Fibroblast of skin of right biceps (primary cell): ENCODE results near the gene RNF220.
"Not testable (repeated sequence)": the region's sequence is repeated elsewhere in the genome, so short reads cannot be mapped to it uniquely, and the experiment has no call there.

Experiments used
- DNase-seq: peaks from one replicate; pipeline ENCODE4 v3.0.0-alpha.2; 2013

The RNF220 gene

DNA sequence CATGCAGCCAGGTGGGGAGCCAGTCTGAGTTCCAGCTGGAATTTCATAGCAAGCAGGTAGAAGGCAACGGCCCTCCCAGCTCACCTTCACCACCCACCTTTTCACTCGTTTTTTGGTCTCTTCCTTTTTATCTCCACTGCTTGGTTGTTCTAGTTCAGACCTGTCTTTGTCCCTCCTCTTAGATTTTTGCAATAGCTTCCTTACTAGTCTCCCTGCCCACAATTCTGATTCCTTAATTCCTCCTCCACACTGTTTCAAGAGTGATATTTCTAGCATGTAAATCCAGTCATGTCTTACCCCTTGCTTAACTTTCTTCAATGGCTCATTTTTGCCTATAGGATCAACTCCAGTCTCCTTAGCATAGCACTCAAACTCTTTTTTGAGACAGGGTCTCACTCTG, 149.7 kb downstream of the RNF220 start:
- DNase-seq: no peak

GRCh38 chr1:44557778-44558177, 152.7 kb downstream of the RNF220 start:
- peak; percentile 42 for DNase-seq

DNA sequence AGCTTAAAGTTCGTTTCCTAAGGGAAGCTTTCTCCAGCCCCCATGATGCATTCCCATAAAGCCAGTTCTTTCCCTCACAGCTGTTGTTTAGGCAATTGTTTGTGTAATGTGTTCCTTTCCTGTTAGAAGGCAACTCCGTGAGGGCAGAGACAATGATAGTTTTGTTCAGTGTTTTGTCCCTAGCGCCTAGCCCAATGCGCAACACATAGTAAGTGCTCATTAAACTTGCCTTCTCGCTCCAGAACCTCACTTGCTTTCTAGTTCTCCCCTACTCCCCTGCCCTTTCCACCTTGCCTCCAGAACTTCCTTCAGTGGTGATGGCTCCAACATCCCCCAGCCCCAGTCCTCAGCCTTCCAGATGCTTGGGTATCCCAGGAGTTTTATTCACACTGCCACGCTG, 153.8 kb downstream of the RNF220 start:
- no peak for DNase-seq

- DNase-seq: peak; percentile 22
Observed at GRCh38 chr1:44559330-44559729, 154.3 kb downstream of the RNF220 start.

GRCh38 chr1:44559913-44560312, 154.9 kb downstream of the RNF220 start:
- DNase-seq: no peak

GRCh38 chr1:44560696-44561095, 155.6 kb downstream of the RNF220 start:
- DNase-seq: not testable (repeated sequence)

GRCh38 chr1:44565259-44565750, 160.2 kb downstream of the RNF220 start:
- no peak for DNase-seq

DNA sequence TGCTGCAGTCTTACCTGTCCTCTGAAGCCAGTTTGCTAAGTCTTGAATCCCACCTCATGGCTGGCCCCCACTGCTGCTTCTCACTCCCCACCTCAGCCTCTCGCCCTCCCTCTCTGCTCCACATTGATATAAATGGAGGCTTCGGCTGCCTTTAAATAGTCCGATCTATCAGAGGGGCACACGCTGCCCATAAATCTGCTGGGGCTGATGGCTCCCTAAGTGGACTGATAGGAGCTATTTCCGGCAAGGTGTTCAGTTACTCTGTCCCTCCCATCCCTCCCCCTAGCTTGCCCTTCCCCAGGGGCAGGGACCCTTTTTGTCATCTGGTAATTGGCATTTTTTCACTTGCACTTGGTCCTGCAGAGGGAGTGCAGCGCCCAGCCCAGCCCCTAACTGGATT, 160.8 kb downstream of the RNF220 start:
- no peak for DNase-seq

GRCh38 chr1:44566281-44567046, 161.4 kb downstream of the RNF220 start:
- DNase-seq: no peak

GRCh38 chr1:44568128-44568900, 163.3 kb downstream of the RNF220 start:
- DNase-seq: no peak

DNA sequence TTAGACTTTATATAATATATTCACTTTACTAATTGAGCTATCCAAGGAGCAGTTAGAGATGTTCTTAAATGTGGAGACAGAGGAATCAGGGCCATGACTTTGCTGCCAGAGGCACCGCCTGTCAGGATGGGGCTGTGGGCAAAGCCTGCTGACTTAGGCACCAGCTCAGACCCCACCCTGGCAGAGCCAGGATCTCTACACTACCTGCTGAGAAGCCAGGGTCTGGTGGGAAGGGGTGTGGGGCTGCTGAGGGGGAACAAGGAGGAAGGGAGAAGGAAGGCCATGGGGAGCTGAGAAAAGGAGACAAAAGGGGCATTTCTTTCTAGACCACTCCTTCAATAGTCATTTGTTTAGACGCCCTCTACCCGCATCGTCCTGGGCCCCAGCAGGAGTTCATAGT, 164.4 kb downstream of the RNF220 start:
- no peak for DNase-seq

- no peak for DNase-seq
Observed at GRCh38 chr1:44571712-44572571, 166.9 kb downstream of the RNF220 start.

DNA sequence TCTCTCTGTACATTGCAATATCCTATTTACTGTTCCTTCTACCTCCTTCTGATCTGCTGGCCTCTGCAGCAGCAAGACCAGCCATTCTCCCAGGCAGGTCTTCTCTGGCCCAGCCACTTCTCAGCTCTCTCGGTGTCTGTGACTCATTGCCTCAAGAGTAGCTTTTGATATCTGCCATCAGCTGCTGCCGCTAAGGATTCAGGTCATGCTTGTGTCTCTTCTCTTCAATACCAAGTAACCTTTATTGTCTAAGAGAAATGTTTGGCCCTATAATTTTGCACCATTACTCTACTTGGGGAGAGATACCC, 167.5 kb downstream of the RNF220 start:
- no peak for DNase-seq

DNA sequence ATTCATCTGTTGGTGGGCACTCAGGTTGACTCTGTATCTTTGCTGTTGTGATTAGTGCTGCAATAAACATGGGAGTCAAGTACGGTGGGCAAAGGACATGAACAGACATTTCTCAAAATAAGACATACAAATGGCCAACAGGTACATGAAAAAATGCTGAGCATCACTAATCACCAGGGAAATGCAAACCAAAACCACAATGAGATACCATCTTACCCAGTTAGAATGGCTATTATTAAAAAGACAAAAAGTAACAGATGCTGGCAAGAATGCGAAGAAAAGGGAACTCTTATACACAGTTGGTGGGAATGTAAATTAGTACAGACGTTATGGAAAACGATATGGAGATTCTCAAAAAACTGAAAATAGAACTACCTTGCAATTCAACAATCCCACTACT, 170.3 kb downstream of the RNF220 start:
- DNase-seq: no peak

DNA sequence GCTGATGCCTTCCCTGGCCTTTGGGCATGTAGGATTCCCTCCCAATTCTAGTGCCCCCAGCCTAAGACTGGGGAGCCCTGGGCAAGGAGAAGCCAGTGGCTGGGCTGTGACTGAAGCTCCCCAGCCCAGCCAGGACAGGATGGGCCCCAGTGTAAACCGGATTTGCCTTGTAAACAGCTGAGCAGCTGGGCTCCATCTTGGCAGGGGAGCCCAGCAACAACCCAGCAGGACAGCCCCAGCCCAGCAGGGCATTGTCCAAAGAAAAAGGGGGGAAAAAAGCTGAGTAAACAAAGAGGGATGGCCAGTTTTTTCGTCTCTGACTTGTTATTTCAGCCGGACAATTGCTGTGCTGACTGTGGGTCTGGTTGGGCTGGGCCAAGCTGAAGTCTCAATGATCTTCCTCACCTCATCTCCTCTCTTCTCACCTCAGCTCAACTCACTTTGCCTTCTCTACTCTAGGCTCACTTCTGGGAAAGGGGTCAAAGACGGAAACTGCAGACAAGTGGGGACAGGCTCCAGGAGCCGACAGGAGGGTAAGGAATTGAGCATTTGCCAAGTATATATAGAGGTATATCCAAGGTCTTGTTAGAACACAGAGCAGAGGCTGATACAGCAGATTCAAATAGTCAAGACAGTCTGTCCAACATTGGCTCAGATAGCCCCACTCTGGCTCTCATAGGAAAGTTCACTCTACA, 171.5 kb downstream of the RNF220 start:
- DNase-seq: no peak

GRCh38 chr1:44581205-44581604, 176.2 kb downstream of the RNF220 start:
- DNase-seq: no peak

DNA sequence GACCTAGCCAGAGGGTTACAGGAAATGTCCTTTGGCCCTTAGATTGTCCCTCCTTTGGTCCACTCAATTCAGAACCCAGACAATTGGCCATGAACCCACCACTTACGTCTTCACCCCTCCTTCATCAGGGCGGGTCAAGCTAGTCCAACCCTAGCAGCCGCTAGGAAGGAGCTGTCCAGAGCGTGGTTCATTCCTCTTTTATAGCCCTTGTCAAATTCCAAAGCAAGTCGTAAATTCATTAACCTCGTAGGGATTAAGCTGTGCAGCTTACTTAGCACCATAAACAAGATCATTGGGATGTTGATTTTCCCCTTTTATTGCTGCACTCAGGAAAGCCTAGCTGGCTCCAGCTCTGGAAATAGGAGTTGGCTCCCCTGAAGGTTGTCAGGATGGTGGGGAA, 179.1 kb downstream of the RNF220 start:
- no peak for DNase-seq

DNA sequence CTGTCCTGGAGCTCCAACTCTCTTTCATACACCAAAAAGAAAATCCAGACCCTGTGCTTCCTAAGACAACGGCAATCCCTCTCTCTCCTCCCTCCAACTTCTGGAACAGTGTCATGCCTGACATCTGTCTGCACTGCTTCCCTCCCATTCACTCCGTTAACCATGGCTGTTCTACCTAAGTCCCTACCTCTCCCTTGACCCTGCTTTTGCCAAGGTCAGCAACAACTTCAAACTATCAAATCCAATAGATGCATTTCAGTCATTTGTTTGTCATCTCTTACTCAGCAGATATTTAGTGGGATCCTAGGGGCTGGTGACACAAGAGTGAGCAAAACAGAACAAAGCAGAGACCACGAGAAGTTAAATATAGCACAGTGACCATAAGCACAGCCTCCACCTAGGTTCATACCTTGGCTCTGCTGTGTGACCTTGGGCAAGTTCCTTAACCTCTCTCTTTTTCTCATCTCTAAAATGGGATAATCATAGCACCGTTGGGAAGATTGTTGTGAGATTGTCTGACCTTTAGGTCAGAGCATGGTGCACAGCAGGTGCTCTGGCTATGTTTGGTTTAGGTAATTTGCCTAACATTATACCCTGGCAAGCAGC, 180.4 kb downstream of the RNF220 start:
- DNase-seq: no peak

- DNase-seq: no peak
Observed at GRCh38 chr1:44587796-44588460, 182.9 kb downstream of the RNF220 start.

DNA sequence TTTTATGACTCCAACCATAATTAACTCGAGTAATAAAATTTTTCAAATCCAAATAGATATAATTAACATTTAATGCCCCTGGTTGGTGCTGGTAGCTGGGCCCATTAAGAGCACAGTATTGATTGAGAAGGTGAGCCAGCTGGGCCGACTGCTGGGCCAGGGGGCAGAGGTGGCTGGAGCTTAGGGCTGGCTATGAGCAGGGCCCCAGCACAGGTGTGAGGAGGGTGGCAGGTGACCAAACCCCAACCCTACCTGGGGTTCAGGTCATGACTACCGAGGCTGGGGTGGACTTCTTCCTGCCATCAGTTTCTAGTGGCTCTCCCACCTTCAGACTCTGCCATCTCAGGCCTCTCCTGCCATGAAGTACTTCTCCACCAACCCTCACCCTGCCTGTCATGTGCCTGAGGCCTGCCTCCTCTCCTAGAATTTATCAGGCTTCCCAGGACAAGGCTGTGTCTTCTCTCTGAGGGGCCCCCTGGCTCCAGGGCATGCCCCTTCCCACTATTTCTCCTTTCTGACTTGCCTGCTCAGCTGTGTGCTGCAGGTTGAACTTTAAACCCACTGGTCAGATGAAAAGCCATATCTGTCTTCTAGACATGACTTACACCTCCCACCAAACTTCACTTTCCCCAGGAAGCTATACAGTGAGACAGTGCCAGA, 183.6 kb downstream of the RNF220 start:
- no peak for DNase-seq

- DNase-seq: no peak
Observed at GRCh38 chr1:44590475-44590874, 185.4 kb downstream of the RNF220 start.
